HFFc6 (cell line): ENCODE measurements around the gene MAP3K9. TPM values are rescaled to one million over a fixed set of nuclear protein-coding genes. Genes with fewer than 3 reads are reported as not detected.

ENCODE experiments used
- DNase-seq: peaks from one replicate; pipeline ENCODE4 v3.0.0-alpha.2; 2018
- H3K27ac Mint-ChIP-seq: 2 replicates; pipeline ENCODE4 v1.8.0; 2020; ENCODE audit warnings: mild to moderate bottlenecking, mixed read lengths
- H3K27me3 Mint-ChIP-seq: 2 replicates; pipeline ENCODE4 v1.8.0; 2021; ENCODE audit warnings: mild to moderate bottlenecking, moderate library complexity, mixed read lengths; ENCODE audit not compliant: insufficient read depth
- H3K36me3 Mint-ChIP-seq: 2 replicates; pipeline ENCODE4 v1.8.0; 2021; ENCODE audit warnings: low read depth, mixed read lengths
- H3K4me1 Mint-ChIP-seq: 2 replicates; pipeline ENCODE4 v1.8.0; 2020; ENCODE audit warnings: low read depth, mixed read lengths
- H3K4me3 Mint-ChIP-seq: 2 replicates; pipeline ENCODE4 v1.8.0; 2020; ENCODE audit warnings: mild to moderate bottlenecking, moderate library complexity, mixed read lengths
- H3K9me3 Mint-ChIP-seq: 2 replicates; pipeline ENCODE4 v1.8.0; 2020; ENCODE audit warnings: mild to moderate bottlenecking, mixed read lengths
- CTCF ChIP-seq: fragments of 200-600 bp; sonication (generic); IDR thresholded peaks from 2 replicates; pipeline ENCODE4 v1.5.0; 2021; ENCODE audit warnings: antibody characterized with exemption, mild to moderate bottlenecking
- total RNA-seq, 6 experiments: library from RNA; stranded (reverse); fragmentation: NEBNext Ultra II Directional; extraction: Animal tissue kit (Norgen Biotek cat#: 25700); gene quantifications; 2 replicates in 1 of 6; 3 replicates in 5 of 6; pipeline ENCODE4 v1.2.3, GENCODE V29; 2021

MAP3K9 gene
- total RNA-seq, 6 experiments from 2014 or later, result 0.24 to 0.51 (median 0.31) TPM

GRCh38 chr14:70770490-70770889 lies 38.8 kb downstream of the MAP3K9 start:
- H3K4me3 Mint-ChIP-seq, result no peak overlapping the region
- DNase-seq, result no peak
- H3K27ac Mint-ChIP-seq, result no peak overlapping the region
- no peaks in the 10 kb centered on the region for H3K36me3 Mint-ChIP-seq
- no peak for TF ChIP-seq CTCF
- H3K9me3 Mint-ChIP-seq, result no peaks in the 10 kb centered on the region
- H3K4me1 Mint-ChIP-seq, result peaks cover 6% of the 10 kb centered on the region; the same call in 1 of the 2 replicates
- H3K27me3 Mint-ChIP-seq, result peaks cover 27% of the 10 kb centered on the region

GRCh38 chr14:70759398-70759797 lies 49.9 kb downstream of the MAP3K9 start:
- H3K27me3 Mint-ChIP-seq, result peaks cover 9% of the 10 kb centered on the region; the same call in 1 of the 2 replicates
- H3K36me3 Mint-ChIP-seq, result no peaks in the 10 kb centered on the region
- H3K4me3 Mint-ChIP-seq, result no peak overlapping the region
- H3K9me3 Mint-ChIP-seq, result no peaks in the 10 kb centered on the region
- no peak for TF ChIP-seq CTCF
- DNase-seq, result no peak
- H3K4me1 Mint-ChIP-seq, result peaks cover 7% of the 10 kb centered on the region; the same call in 1 of the 2 replicates
- H3K27ac Mint-ChIP-seq, result no peak overlapping the region

- no peak overlapping the region for H3K4me3 Mint-ChIP-seq
- no peak overlapping the region for H3K27ac Mint-ChIP-seq
- DNase-seq, result no peak
- no peaks in the 10 kb centered on the region for H3K9me3 Mint-ChIP-seq
- H3K36me3 Mint-ChIP-seq, result no peaks in the 10 kb centered on the region
- H3K4me1 Mint-ChIP-seq, result peaks cover 7% of the 10 kb centered on the region; the same call in 1 of the 2 replicates
- TF ChIP-seq CTCF, result no peak
- H3K27me3 Mint-ChIP-seq, result peaks cover 9% of the 10 kb centered on the region; the same call in 1 of the 2 replicates
These were observed 53.7 kb downstream of the MAP3K9 start for GRCh38 chr14:70755655-70756054.

DNA sequence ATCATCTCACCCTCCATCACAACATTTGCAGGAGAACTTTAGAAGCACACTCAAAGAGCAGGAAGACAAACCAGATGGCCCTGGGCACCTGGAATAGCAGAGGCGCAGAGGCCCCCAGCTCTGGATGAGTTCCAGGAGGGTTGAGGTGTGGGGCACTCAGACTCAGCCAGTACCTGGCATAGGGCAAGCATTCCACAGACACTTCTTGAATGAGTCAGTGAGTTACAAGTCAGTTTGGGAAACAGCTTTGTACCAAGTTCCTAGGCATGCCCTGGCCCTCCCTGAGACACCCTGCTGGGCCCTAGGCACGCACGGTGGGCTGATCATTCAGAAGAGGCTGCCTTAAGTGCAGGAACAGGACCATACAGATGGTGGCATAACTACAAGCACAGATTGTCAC lies 54.3 kb downstream of the MAP3K9 start:
- H3K9me3 Mint-ChIP-seq, result no peaks in the 10 kb centered on the region
- peaks cover 7% of the 10 kb centered on the region; the same call in 1 of the 2 replicates for H3K4me1 Mint-ChIP-seq
- peaks cover 11% of the 10 kb centered on the region for H3K27me3 Mint-ChIP-seq
- no peak overlapping the region for H3K4me3 Mint-ChIP-seq
- no peak for TF ChIP-seq CTCF
- no peak for DNase-seq
- H3K27ac Mint-ChIP-seq, result no peak overlapping the region
- H3K36me3 Mint-ChIP-seq, result no peaks in the 10 kb centered on the region

- Mint-ChIP-seq H3K9me3 (no peaks in the 10 kb centered on the region), H3K36me3 (no peaks in the 10 kb centered on the region), H3K27me3 (peaks cover 16% of the 10 kb centered on the region), H3K4me3 (no peak overlapping the region), H3K27ac (no peak overlapping the region), H3K4me1 (peaks cover 7% of the 10 kb centered on the region; the same call in 1 of the 2 replicates)
- DNase-seq, result no peak
- TF ChIP-seq CTCF, result no peak
These were observed 55.8 kb downstream of the MAP3K9 start for GRCh38 chr14:70753518-70753953.

DNA sequence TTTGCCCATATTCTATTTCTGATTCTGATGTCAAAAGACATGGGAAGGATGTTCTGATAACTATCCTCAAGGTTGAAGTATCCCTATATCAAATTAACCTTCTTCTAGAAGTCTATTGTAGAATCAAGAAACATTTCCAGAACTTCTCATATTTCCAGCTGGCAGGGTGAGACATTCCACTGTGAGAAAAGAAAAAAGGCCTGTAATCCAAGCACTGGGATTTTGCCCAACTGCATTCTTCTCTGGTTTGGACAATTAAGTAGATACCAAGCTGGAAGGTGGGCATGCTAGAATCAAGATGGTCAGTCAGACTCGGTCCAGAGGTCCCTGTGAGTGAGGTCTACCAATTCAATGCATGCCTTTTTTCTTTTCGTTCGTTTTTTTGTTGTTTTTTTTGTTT lies 60.9 kb downstream of the MAP3K9 start:
- TF ChIP-seq CTCF, result no peak
- H3K4me3 Mint-ChIP-seq, result no peak overlapping the region
- H3K27me3 Mint-ChIP-seq, result peaks cover 12% of the 10 kb centered on the region
- DNase-seq, result no peak
- no peak overlapping the region for H3K27ac Mint-ChIP-seq
- H3K9me3 Mint-ChIP-seq, result no peaks in the 10 kb centered on the region
- H3K4me1 Mint-ChIP-seq, result no peaks in the 10 kb centered on the region
- H3K36me3 Mint-ChIP-seq, result no peaks in the 10 kb centered on the region
